Measurements from ENCODE around the gene KIAA1217.

Gene KIAA1217

DNA sequence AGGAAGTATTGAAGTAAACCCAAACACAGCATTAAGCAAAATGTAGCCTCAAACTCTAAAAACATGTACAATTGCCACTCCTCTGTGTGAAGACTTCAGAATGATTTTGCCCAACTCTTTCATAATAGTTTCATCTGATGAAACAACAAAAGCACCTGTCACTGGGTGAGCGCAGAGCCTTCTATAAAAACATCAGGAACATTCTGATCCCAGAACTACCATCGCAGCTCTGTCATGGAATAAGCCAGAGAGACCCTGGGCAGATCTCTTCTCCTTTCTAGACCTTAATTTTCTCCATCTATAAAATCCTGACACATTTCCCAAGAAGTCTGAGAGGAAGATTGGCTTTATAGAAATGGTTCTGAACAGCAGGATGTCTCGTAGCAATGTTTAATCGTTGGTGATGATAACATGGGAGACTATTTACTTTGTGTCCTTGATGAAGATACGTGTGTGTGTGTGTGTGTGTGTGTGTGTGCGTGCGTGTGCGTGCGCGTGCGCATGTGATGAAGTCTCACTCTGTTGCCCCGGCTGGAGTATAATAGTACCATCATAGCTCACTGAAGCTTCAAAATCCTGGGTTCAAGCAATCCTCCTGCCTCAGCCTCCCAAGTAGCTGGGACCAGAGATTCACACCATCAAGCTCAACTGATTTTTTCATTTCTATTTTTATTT lies 198.0 kb downstream of the KIAA1217 start:
- no peak for DNase-seq (ENCODE audit: low spot score)

- no peak for DNase-seq (ENCODE audit: low spot score)
Observed at GRCh38 chr10:24407928-24408327, 199.0 kb downstream of the KIAA1217 start.

DNA sequence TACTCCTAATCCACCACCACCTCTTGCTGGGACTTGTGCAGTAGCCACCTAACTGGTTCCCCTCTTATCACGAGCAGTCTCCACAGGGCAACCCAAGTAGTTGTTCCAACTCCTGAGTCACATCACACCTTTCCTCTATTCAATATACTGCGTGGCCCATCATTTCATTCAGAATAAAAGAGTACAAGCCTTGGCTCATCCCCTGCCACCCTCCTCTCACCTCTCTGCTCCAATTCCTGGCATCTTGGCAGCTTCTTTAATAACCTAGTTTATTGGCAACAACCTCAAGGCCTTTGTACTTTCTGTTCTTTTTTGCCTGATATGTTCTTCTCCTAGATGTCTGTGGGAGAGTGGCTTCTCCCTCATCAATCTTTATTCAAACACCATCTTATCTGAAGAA lies 199.4 kb downstream of the KIAA1217 start:
- no peak for DNase-seq (ENCODE audit: low spot score)

GRCh38 chr10:24414597-24414996 lies 205.7 kb downstream of the KIAA1217 start:
- DNase-seq (ENCODE audit: low spot score), result no peak

GRCh38 chr10:24415455-24416125 lies 206.7 kb downstream of the KIAA1217 start:
- no peak for DNase-seq (ENCODE audit: low spot score)

DNA sequence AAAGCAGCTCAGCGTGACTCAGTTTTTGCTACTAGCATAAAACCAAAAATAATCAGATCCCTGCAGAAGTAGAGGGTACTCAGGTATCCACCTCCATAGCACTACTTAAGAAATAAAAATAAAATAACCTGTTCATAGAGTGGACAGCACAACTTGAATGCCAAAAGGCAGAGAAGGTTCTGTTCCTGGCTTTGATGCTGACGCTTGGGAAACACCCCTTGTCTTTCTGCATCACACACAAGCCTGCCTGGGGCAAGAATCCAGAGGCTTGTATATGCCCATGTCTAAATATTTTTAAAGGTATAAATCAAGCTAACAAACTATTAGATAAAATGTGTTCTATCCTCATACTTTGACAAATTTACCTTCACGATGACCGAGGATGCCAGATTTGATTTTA lies 207.3 kb downstream of the KIAA1217 start:
- DNase-seq (ENCODE audit: low spot score), result no peak

GRCh38 chr10:24417053-24417452 lies 208.1 kb downstream of the KIAA1217 start:
- no peak for DNase-seq (ENCODE audit: low spot score)

- no peak for DNase-seq (ENCODE audit: low spot score)
Observed at GRCh38 chr10:24418532-24418931, 209.6 kb downstream of the KIAA1217 start.

GRCh38 chr10:24419066-24419465 lies 210.1 kb downstream of the KIAA1217 start:
- no peak for DNase-seq (ENCODE audit: low spot score)

DNA sequence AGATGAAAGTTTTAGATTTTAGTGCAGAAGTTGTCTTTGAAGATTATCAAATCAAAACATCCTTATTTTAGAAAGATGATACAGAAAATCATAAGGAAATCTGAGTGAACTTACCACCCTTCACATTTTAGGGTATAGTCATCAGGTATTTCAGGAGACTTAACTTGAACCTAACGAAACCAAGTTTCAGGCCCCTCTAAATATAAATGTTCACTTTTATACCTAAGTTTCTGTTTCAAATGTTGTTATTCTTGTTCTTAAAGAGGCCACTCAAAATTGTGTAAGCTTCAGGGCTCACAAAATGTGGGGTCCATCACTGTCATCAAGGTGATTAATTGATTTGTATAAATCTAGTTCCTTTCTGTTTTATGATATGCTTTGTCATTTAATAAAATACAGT lies 216.2 kb downstream of the KIAA1217 start:
- DNase-seq (ENCODE audit: low spot score), result no peak

DNA sequence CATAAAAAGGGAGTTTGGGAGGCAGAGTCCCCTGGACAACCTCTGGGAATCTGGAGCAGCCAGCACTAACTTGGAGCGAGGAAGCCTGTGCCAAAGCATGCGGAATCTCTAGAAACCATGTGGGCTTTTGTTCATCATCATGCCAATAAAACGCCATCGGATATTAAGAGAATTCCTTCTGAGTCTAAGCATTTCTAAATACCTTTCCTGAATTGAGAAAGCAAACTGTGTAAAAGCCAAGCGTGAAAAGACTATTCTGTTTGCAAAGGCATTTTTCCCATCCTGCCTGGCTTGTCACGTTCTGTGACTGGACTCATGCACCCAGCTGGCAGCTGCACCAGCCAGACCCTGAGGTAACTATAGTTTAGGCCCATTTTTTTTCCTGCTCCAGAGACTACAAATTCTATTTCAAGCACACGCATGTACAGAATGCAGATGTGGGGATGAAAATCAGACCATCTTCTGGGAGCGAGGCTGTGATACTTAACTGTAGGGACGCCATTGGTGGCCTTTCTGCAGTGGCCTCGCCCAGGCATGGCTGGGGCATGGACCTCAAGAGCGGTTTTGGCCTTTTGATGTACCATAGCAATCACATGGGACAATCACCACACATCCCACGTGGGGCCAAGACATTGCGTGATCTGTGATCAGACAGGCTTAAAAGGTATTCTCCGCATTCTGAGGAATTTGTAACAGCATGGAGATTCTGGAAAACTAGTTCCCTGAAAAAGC lies 218.9 kb downstream of the KIAA1217 start:
- DNase-seq (ENCODE audit: low spot score), result no peak

- no peak for DNase-seq (ENCODE audit: low spot score)
Observed at GRCh38 chr10:24428410-24428782, 219.5 kb downstream of the KIAA1217 start.

GRCh38 chr10:24430591-24430990 lies 221.7 kb downstream of the KIAA1217 start:
- no peak for DNase-seq (ENCODE audit: low spot score)

GRCh38 chr10:24432478-24433416 lies 223.8 kb downstream of the KIAA1217 start:
- DNase-seq (ENCODE audit: low spot score), result no peak

DNA sequence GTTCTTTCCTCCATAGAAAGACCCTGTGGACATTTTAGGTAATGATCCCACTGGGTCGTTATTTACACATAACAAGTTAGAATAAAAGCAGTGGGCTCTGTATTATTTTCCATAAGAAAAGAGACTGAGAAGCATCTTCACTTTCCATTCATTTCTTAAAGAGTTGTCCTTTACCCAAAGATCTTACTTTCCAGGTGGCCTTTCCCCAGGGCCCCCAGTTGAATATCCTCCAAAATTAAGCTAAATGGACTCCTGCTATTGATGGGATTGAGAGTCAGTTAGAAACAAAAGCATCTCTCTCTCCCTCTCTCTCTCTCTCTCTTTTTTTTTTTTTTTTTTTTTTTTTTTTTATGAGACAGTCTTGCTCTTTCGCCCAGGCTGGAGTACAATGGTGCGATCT lies 224.8 kb downstream of the KIAA1217 start:
- no peak for DNase-seq (ENCODE audit: low spot score)

GRCh38 chr10:24434961-24435360 lies 226.0 kb downstream of the KIAA1217 start:
- DNase-seq (ENCODE audit: low spot score), result no peak

DNA sequence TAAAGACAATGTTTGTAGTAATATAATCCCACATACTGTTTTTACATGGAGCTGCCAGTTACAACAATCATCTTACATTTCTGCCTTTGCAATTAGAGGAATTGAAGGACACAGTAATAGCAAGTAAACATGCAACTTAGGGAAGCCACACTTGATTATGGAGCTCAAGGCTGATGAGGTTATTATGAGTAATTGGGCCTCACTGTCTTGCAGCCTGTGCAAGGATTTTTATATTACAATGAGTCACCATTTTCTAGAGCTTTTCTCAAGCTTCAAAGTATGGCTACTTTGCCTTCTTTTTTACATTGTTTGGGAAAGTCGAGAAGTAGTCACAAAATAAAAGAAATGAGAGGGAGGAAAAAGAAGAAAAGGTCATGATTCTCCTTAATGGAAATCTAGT lies 226.4 kb downstream of the KIAA1217 start:
- no peak for DNase-seq (ENCODE audit: low spot score)

- no peak for DNase-seq (ENCODE audit: low spot score)
Observed at GRCh38 chr10:24437302-24437701, 228.4 kb downstream of the KIAA1217 start.

DNA sequence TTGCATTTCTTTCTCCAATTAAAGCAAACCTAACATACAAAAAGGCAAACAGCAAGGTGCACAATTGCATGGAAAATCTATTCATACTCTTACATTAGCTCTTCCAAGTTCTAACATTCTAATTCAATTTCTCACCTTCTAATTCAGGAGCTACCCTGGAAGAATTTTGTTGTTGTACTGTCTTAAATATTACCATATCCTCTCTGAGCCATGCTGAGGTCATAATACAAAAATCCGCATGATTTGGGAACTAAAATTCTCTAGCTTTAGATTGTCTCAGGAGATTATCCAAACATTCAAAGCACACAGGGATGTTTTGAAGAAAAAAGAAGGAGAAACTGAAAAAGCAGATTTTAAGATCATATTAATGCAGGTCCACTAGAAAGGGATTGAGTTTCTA lies 229.9 kb downstream of the KIAA1217 start:
- no peak for DNase-seq (ENCODE audit: low spot score)

DNA sequence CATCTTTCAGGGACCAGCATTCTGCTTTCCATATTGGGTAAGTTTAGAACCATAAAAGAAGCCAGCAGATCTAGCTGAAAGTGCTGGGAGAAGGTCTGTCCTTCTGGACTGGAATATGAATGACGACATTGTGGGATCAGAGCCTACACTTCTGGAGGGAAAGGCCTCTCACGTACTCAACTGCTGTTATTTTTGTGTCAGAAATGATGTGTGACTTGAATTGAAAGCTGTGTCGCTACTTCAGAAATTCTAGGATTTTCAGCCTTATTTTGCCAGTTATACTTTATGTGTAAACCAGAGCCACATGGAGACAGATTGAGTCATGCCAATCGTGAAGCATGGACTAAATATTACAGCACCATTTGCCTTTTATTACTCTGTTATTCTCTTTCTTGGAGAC lies 231.0 kb downstream of the KIAA1217 start:
- no peak for DNase-seq (ENCODE audit: low spot score)

GRCh38 chr10:24440817-24441797 lies 232.2 kb downstream of the KIAA1217 start:
- DNase-seq (ENCODE audit: low spot score), result no peak

Data from hematopoietic multipotent progenitor cell treated with erythropoietin and hydrocortisone succinate and interleukin-3 and kit ligand, for 15 days (in vitro differentiated cells).